Mucosa of gallbladder (tissue), 1 donor: Measurements from ENCODE around the gene RASSF5. TPM values are rescaled to one million over a fixed set of nuclear protein-coding genes. Genes with fewer than 3 reads are reported as not detected.
"Not testable (repeated sequence)": the region's sequence is repeated elsewhere in the genome, so short reads cannot be mapped to it uniquely, and the experiment has no call there.

Source experiments
- DNase-seq: peaks from one replicate; pipeline ENCODE4 v3.0.0-alpha.2; 2020; ENCODE audit warnings: low spot score
- total RNA-seq: library from RNA; stranded (reverse); gene quantifications from one replicate; pipeline ENCODE4 v1.2.1, GENCODE V29; 2021
- donor health status: DM: no; HTN: no; CAD: no.

RASSF5 gene
- total RNA-seq, 1 donor from 2014 or later = 49.5 TPM

DNA sequence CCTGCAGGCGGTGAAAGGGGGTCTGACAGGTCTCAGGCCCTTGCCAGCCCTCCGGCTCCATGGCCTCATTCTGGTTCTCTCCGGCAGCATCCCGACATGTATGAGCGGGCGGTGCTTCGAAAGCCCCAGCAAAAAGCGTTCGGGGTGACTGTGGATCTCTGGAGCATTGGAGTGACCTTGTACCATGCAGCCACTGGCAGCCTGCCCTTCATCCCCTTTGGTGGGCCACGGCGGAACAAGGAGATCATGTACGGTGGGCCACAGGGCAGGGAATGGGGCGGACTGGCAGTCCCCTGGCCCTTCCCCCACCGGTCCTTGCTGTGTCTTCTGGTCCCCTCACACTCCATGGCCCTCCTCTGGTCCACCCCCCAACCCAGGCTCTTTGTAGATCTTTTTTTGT lies 30.7 kb upstream of the RASSF5 start:
- no peak for DNase-seq

GRCh38 chr1:206477110-206477509 lies 30.2 kb upstream of the RASSF5 start:
- no peak for DNase-seq

DNA sequence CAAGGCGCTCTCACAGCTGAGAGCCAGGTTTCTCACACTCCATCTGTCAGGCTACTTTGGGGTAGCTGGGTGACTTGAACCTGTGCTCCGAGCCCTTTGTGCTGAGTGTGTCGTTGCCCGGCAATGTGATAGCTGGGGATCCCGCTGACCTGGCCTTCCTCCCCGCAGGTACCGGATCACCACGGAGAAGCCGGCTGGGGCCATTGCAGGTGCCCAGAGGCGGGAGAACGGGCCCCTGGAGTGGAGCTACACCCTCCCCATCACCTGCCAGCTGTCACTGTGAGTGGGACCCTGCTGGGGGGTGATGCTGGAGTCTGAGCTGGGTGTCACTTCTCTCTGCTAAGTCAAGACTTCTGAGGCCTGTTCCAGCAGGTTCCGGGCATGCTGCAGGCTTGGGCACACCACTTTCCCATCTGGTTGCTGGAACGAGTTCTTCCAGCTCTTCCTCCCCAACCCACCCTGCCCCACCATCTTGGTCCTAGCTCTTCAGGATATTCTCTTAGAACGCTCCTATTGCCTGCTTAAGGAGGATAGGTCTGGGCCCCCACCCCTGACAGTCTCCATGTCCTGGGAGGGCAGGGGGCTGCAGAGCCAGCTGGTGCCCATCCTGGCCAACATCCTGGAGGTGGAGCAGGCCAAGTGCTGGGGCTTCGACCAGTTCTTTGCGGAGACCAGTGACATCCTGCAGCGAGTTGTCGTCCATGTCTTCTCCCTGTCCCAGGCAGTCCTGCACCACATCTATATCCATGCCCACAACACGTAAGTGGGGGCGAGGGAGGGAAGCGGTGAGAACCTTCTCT lies 29.6 kb upstream of the RASSF5 start:
- no peak for DNase-seq

GRCh38 chr1:206478746-206479145 lies 28.6 kb upstream of the RASSF5 start:
- no peak for DNase-seq

GRCh38 chr1:206479183-206480125 lies 27.9 kb upstream of the RASSF5 start:
- DNase-seq = peak; percentile 79

DNA sequence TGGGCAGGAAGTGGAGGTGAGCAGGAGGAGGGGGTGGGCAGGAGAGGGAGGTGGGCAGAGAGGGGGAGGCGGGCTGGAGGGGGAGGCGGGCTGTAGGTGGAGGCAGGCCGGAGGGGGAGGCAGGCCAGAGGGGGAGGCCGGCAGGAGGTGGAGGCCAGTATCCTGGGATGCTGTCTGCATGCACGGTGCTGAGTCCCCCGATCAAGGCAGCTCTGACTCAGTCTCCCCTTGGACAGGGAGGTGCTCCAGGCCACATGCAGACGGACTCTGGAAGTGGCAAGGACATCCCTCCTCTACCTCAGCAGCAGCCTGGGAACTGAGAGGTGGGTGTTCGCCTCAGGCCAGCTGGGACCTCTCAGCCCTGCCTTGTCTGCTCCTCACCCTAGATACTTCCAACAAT lies 27.1 kb upstream of the RASSF5 start:
- DNase-seq = no peak

DNA sequence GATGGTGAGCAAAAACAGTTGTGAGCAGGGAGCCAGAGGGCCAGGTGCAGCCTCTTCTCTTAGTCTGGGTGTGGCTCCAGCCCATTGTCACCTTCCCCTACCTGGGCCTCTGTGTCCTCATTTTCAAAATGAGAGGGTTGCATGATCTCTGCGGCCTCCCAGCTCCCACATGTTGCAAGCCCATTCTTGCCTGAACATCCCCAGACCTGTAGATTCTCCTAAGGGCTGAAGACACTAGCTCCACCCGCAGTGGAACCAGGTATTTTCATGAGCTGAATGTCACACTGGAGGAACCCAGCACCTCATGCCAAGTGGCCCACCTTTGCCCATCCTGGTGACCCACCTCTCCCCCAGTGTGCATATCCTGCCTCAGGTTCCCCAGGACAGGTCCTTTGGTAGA lies 24.7 kb upstream of the RASSF5 start:
- DNase-seq = no peak

GRCh38 chr1:206483864-206484263 lies 23.5 kb upstream of the RASSF5 start:
- DNase-seq = not testable (repeated sequence)

GRCh38 chr1:206484901-206485300 lies 22.4 kb upstream of the RASSF5 start:
- no peak for DNase-seq

- DNase-seq = no peak
Measured at GRCh38 chr1:206486995-206487788, 20.1 kb upstream of the RASSF5 start.

GRCh38 chr1:206487970-206488369 lies 19.4 kb upstream of the RASSF5 start:
- no peak for DNase-seq

DNA sequence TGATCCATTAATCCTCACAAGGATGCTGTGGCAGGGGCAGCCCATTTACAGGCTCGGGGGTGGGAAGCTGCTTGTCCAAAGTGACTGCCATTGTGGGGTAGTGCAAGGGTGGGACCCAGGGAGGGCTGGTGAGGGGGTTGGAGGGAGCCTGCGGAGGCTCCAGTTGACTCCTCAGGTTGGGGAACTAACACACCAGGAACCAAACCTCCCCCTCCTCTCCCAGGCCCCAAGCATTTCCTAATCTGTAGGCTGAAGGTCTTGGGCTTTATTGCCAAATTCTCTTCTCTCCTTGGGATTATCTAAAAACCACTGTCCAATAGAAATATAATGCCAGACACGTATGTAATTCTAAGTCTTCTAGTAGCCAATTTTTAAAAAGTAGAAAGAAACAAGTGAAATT lies 18.9 kb upstream of the RASSF5 start:
- DNase-seq = no peak

GRCh38 chr1:206489980-206490770 lies 17.2 kb upstream of the RASSF5 start:
- DNase-seq = peak; percentile 75

- no peak for DNase-seq
Measured at GRCh38 chr1:206490771-206491405, 16.4 kb upstream of the RASSF5 start.

DNA sequence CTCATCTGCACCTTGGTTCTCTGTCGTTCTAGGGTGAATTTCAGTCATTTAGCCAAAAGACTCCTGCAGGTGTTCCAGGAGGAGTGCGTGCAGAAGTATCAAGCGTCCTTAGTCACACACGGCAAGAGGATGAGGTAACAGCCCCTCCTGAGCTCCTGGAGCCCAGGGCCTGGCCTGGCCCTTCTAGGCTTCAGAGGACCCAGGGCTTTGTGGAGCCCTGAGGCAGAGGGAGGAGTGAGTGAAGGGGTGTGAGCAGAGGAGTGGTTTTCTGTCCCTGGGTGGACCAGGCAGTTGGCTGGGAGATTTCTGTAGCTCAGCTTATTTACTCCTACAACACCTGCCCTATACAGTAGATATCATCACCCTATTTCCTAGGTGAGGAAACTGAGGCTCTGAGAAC lies 15.7 kb upstream of the RASSF5 start:
- no peak for DNase-seq

DNA sequence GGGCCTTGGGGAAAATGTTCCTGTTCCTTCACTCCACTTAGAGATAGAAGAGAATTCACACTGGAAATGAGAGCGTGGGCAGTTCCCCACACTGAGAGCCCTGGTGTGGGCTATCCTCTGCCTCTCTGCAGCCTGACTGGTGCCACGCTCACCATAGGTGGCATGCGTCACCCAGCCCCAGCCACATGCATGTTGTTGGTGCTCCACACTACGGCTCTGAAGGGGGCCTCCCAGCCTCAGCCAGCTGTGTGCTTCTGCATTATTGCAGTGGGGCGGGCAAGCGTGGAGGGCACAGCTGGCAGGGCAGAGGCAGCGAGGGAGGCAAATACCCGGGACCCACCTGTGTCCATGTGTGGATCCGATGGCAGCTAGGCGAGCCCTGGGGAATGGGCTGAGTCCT lies 14.7 kb upstream of the RASSF5 start:
- DNase-seq = no peak

DNA sequence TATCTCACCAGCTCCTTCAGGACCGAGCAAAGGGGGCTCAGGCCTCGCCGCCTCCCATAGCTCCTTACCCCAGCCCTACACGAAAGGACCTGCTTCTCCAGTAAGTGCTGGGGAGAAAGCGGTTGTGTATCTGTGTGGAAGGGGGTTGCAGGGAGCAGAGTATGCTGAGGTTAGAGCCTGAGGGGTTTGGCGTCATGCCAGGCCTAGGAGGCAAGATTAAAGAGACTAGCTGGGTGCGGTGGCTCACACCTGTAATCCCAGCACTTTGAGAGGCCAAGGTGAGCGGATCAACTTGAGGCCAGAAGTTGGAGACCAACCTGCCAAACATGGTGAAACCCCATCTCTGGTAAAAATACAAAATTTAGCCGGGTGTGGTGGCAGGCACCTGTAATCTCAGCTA lies 14.1 kb upstream of the RASSF5 start:
- DNase-seq = no peak

GRCh38 chr1:206495011-206495461 lies 12.3 kb upstream of the RASSF5 start:
- DNase-seq = no peak

GRCh38 chr1:206495493-206496046 lies 11.8 kb upstream of the RASSF5 start:
- DNase-seq = no peak

- DNase-seq = no peak
Measured at GRCh38 chr1:206496131-206496793, 11.1 kb upstream of the RASSF5 start.
